ENCODE data around the gene SPATA12. TPM values are rescaled to one million over a fixed set of nuclear protein-coding genes. Genes with fewer than 3 reads are reported as not detected.

Gene SPATA12
- total RNA-seq, 1 experiment from 2014 or later = 0.22 TPM

DNA sequence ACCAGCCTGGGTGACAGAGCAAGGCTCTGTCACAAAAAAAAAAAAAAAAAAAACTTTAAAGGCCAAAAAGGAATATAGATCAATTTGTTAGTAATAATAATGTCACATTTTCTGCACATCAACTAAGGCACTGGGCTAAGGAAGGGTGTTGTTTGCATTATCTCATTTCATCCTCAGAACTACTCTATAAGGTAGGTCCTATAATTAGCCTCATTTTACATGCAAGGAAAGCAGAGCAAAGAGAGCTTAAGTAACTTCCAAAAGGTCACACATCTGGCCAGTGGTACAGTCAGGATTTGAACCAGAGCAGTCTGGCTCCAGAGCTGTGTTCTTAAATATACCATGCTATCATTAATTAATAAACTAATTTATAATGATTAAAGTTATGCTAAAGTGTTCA is 42.2 kb upstream of the SPATA12 start:
- H4K20me1 ChIP-seq (ENCODE audit: control insufficient read depth, insufficient read depth, insufficient read length) = no peaks in the 10 kb centered on the region
- no peak overlapping the region for H4K5ac ChIP-seq (ENCODE audit: insufficient read length, low read depth, low read length)
- no peak overlapping the region for H3K4ac ChIP-seq (ENCODE audit: low read depth, low read length)
- H3K27ac Mint-ChIP-seq = no peak overlapping the region
- no peak overlapping the region for H3K4me3 Mint-ChIP-seq
- no peak overlapping the region for H2BK20ac ChIP-seq (ENCODE audit: low read depth, low read length, poor library complexity, severe bottlenecking)
- H3K36me3 Mint-ChIP-seq (ENCODE audit: insufficient read depth in 1 of 3, low read depth in 3 of 3) = peaks cover 4 to 8% (median 6%) of the 10 kb centered on the region in 3 experiments; a peak in 4 of 7 replicates
- H2AK5ac ChIP-seq (ENCODE audit: insufficient read length, low read length) = no peak overlapping the region
- H3K4me2 ChIP-seq (ENCODE audit: insufficient read depth, insufficient read length, low read length) = no peak overlapping the region
- H3K79me2 ChIP-seq (ENCODE audit: insufficient read depth, low read length) = no peaks in the 10 kb centered on the region
- H3K27me3 Mint-ChIP-seq (ENCODE audit: low read depth) = no peaks in the 10 kb centered on the region
- H3T11ph ChIP-seq (ENCODE audit: low read length) = no peak overlapping the region
- H3K4me1 ChIP-seq (ENCODE audit: insufficient read depth, low read length) = peaks cover 19% of the 10 kb centered on the region; the same call in 1 of the 2 replicates
- no peak overlapping the region for H3K9ac ChIP-seq (ENCODE audit: extremely low read depth, insufficient read length, low read length)
- H3K4me1 Mint-ChIP-seq = peaks cover 33 to 35% of the 10 kb centered on the region in 2 experiments
- peaks cover 0 to 8% of the 10 kb centered on the region in 2 experiments; a peak in 3 of 5 replicates for H3K9me3 Mint-ChIP-seq
- no peak overlapping the region for H3K27ac ChIP-seq (ENCODE audit: insufficient read length, low read depth, low read length)
- no peak overlapping the region for H3K14ac ChIP-seq (ENCODE audit: insufficient read depth, low read length)
- no peak for DNase-seq
- no peak overlapping the region for H2AFZ ChIP-seq (ENCODE audit: low read length)
- no peaks in the 10 kb centered on the region for H3K79me1 ChIP-seq (ENCODE audit: insufficient read depth, low read depth, low read length, poor library complexity, severe bottlenecking)
- no peaks in the 10 kb centered on the region for H3K9me3 ChIP-seq (ENCODE audit: control insufficient read depth, low read depth, low read length)
- no peak overlapping the region for H4K91ac ChIP-seq (ENCODE audit: insufficient read length, low read depth, low read length)
- TF ChIP-seq, protein P1, sequence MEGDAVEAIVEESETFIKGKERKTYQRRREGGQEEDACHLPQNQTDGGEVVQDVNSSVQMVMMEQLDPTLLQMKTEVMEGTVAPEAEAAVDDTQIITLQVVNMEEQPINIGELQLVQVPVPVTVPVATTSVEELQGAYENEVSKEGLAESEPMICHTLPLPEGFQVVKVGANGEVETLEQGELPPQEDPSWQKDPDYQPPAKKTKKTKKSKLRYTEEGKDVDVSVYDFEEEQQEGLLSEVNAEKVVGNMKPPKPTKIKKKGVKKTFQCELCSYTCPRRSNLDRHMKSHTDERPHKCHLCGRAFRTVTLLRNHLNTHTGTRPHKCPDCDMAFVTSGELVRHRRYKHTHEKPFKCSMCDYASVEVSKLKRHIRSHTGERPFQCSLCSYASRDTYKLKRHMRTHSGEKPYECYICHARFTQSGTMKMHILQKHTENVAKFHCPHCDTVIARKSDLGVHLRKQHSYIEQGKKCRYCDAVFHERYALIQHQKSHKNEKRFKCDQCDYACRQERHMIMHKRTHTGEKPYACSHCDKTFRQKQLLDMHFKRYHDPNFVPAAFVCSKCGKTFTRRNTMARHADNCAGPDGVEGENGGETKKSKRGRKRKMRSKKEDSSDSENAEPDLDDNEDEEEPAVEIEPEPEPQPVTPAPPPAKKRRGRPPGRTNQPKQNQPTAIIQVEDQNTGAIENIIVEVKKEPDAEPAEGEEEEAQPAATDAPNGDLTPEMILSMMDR (conservative IDR thresholded peaks at IDR 0.05) = no peak
- H3K23me2 ChIP-seq (ENCODE audit: insufficient read length, low read depth, low read length, poor library complexity, severe bottlenecking) = no peaks in the 10 kb centered on the region
- H3K23ac ChIP-seq (ENCODE audit: insufficient read length, low read depth, low read length) = no peak overlapping the region
- no peak overlapping the region for H2BK5ac ChIP-seq (ENCODE audit: insufficient read length, low read length)
- H3K27me3 ChIP-seq (ENCODE audit: insufficient read depth, low read length) = no peaks in the 10 kb centered on the region
- no peak overlapping the region for H2BK120ac ChIP-seq (ENCODE audit: low read depth, low read length, poor library complexity, severe bottlenecking)
- H3K18ac ChIP-seq (ENCODE audit: insufficient read length, low read depth, low read length) = no peak overlapping the region
- H4K8ac ChIP-seq (replicated peaks; ENCODE audit: insufficient read length, low read depth, low read length) = no peak overlapping the region
- H3K56ac ChIP-seq (ENCODE audit: insufficient read length, low read depth, low read length) = no peak overlapping the region
- H2BK12ac ChIP-seq (ENCODE audit: insufficient read length, low read depth, low read length) = no peak overlapping the region
- H2BK15ac ChIP-seq (ENCODE audit: low read depth, low read length) = no peak overlapping the region
